C4-2B (cell line): Measurements from ENCODE around the gene AUTS2.

ENCODE experiments used
- H3K27ac ChIP-seq: fragments of 450-650 bp; 2 replicates; pipeline ENCODE4 v1.5.1; 2017
- CTCF ChIP-seq: fragments of 450-650 bp; conservative IDR thresholded peaks from 2 replicates; pipeline ENCODE4 v1.5.1; 2017; ENCODE audit warnings: mild to moderate bottlenecking
- ZFX ChIP-seq: fragments of 450-650 bp; IDR thresholded peaks from 2 replicates; pipeline ENCODE4 v1.6.1; 2017

The AUTS2 gene

GRCh38 chr7:70346844-70347462 is 748.7 kb downstream of the AUTS2 start:
- no peak overlapping the region for H3K27ac ChIP-seq
- no peak for TF ChIP-seq ZFX
- no peak for TF ChIP-seq CTCF

- TF ChIP-seq ZFX (no peak), CTCF (no peak)
- no peak overlapping the region for H3K27ac ChIP-seq
These were observed 749.4 kb downstream of the AUTS2 start for GRCh38 chr7:70347463-70348254.

GRCh38 chr7:70349031-70349430 is 750.8 kb downstream of the AUTS2 start:
- H3K27ac ChIP-seq = no peak overlapping the region
- TF ChIP-seq CTCF (no peak), ZFX (no peak)

- TF ChIP-seq CTCF = no peak
- TF ChIP-seq ZFX = no peak
These were observed 751.5 kb downstream of the AUTS2 start for GRCh38 chr7:70349819-70350218.

GRCh38 chr7:70352088-70352487 is 753.8 kb downstream of the AUTS2 start:
- H3K27ac ChIP-seq = no peak overlapping the region
- TF ChIP-seq ZFX (no peak), CTCF (no peak)

More at GRCh38 chr7:70349819-70350218, 751.5 kb downstream of the AUTS2 start:
- no peak overlapping the region for H3K27ac ChIP-seq

- no peak overlapping the region for H3K27ac ChIP-seq
- TF ChIP-seq CTCF = no peak
These were observed 754.6 kb downstream of the AUTS2 start for GRCh38 chr7:70352906-70353305.

- no peak overlapping the region for H3K27ac ChIP-seq
- TF ChIP-seq ZFX = no peak
These were observed 755.2 kb downstream of the AUTS2 start for GRCh38 chr7:70353330-70353945.
